ENCODE measurements around the gene INPP4B. TPM values are rescaled to one million over a fixed set of nuclear protein-coding genes. Genes with fewer than 3 reads are reported as not detected.

INPP4B gene
- total RNA-seq, 1 donor from 2014 or later, result 10.4 TPM

DNA sequence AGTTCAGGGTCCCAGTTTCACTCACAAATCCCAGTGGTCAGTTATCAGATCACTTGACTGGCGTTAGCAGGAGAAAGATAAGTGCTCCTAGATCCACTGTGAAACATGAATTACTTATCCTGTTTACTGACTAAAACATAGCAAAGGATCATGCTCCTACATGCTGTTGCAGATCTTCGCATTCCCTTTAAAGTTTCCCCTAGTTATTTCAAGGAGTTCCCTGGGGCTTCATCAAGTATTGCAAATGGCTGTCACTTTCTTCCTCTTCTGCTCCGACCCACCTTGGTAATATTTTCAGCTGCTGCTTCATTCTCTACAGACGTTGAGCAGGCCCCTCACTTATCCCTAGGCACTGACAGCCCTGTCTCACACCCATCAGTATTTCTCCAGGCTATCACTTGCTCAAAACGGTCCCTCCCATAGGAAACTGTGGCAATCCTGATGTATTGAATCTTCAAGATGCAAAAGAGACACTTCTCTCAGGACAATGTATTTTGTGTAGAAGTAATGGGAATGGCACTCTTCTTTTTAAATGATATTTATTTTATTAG, 466.0 kb downstream of the INPP4B start:
- no peak for DNase-seq (ENCODE audit: low spot score)

DNA sequence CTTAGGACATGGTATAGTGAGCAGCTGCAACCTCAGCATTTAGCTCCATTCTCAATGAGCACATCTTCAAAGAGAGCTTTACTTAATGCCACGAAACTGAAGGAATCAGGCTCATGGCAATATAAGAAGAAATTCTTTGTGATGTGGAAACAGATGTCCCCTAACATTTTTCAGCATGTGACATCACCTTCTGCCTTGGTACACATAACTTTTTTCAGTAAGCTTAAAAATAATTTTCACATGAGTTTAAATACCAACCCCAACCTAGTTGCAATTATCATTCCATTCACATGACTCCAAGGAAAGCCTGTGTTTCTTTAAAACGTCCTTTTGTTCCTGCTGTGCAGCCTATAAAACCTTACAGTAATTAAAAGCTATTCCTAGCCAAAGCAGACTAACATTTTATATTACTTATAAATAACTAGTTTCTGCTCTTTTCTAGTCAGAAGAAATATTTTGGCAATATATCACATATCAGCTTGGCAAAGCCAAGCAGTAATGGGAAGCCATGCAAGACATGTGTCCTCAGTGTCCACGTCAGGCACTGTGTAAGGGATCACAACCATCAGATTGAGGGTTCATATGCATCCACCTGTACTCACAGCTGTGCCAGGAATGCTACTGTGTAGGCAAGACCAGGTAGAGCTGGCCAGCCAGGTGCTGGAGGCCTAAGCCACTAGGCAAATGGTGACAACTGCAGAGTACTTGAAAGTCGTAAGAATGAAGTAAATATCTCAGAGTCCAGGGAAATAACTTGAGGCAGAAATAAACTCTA, 466.6 kb downstream of the INPP4B start:
- DNase-seq (ENCODE audit: low spot score), result no peak

DNA sequence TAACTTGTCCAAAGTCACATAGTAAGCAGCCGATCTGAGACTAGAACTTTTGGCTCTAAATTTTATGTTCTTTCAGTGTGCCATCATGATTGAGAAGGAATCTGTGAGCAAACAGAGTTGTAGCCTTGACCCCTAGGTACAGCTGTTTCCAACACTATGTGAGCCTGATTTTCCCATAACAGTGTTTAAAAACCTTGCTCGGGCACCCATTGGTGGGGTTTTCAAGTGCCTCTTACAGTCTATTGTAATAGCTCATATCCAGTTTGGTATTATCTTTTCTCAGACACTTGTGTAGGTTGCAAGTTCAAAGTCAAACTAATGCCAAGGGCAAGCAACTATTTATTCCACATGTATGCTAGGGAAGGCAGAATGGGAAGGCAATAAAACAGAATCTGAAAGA, 467.9 kb downstream of the INPP4B start:
- DNase-seq (ENCODE audit: low spot score), result no peak

DNA sequence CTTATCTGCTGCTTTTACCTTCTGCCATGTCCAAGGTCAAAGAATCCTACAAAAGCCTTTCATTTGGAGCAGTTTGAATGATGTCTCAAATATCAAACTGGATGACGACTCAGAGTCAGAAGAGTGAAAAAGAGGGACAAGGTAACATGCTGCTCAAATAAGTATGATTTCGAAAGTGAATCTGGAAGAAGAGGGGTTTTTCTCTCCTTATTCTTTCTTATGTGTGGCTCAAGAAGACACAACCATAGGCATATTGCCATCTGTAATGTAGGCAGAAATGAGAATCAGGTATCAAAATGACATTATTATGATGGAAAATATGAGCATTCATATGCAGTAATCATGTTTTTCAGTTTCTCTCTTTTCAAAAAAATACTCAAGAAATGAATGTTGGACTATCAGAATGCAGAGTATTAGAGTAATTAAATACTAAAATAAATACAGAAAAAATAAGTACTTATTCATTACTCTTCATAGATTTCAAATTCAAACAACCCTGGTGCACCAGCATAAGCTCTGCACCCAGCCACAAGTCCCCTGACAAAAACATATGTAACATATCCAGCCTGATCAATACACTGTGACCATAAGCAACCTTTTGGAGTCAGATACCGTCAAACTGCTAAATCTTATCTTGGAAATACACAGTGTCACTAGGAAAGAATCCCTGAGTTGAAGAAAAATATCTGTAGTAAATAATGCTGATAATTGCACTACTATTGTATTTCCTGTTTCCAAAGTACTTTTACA, 468.6 kb downstream of the INPP4B start:
- DNase-seq (ENCODE audit: low spot score), result no peak

DNA sequence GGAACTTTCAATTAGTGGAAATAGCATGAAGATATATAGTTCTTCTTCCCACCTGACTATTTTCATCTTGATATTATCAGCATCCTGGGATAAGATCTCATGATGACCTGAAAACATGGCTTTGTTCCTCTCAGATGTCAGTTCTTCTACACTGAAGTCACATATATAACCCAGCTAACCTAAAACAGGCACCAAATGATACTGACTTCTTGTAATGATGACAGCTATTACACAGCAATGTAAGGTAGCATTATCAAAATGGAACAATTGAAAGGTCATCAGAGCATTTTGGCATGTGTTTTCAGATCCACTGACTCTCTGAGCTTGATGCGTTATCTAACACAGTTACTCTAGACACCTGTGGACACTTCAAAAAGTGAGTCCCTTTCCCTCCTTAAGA, 469.9 kb downstream of the INPP4B start:
- DNase-seq (ENCODE audit: low spot score), result no peak

DNA sequence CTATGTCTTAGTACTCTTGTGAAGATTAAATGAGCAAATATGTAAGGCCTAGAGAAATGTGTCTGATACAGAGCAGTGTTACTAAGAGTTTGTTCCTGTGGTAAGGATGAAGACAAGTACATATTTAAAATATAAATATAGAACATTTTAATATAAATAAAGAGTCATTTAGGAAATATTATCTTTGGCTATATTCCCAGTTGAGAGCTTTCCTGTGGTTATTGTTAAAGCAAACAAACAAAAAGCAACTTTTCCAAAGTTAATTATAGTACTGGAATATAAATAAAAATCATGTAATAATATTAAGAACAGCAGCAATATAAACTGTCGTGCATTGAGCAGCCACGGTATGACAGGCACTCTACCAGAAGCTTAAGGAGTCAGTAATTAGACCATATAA, 472.5 kb downstream of the INPP4B start:
- no peak for DNase-seq (ENCODE audit: low spot score)

DNA sequence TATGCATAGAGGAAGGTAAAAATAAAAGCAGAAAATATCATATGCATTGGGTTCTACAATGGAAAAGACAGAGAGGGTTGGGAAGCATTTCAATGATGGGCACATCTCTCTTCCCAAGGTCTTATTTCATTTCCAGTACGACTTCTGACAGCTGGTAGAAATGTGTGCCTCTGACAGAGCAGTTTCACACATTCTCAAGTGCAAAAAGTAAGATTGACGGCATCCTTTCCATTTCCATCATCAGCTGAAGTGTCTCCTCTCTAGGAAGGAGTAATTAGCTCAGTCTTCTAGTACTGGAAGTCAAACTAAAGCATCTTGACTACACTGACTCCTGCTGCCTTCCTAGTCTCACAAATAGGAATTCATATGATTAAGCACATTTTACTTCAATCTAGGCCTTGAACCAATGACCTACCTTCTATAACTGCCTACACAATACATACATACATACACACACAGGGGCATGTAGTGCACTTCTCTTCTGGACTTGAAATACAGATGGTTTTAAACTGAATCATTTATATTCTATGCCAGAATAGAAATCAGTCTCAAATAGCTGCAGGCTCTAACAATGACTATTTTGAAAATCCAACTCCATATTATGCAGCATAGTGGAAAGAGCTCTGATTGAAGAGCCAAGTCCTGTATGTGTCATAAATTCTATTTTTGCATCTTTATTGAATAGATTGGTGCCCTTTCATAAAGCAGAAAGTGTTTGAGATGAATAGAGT, 473.4 kb downstream of the INPP4B start:
- no peak for DNase-seq (ENCODE audit: low spot score)

DNA sequence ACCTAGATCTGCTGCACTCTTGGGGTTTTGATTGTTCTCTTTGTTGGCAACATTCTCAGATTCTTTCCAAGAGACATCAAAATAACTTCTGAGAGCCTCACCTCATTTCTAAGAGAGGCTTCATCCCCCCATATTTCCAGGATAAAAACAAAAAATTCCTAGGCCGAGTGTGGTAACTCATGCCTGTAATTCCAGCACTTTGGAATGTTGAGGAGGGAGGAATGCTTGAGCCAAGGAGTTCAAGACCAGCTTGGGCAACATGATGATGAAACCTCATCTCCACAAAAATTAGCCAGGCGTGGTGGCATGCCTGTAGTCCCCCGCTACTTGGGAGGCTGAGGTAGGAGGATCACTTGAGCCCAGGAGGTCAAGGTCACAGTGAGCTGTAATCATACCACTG, 477.0 kb downstream of the INPP4B start:
- no peak for DNase-seq (ENCODE audit: low spot score)

DNA sequence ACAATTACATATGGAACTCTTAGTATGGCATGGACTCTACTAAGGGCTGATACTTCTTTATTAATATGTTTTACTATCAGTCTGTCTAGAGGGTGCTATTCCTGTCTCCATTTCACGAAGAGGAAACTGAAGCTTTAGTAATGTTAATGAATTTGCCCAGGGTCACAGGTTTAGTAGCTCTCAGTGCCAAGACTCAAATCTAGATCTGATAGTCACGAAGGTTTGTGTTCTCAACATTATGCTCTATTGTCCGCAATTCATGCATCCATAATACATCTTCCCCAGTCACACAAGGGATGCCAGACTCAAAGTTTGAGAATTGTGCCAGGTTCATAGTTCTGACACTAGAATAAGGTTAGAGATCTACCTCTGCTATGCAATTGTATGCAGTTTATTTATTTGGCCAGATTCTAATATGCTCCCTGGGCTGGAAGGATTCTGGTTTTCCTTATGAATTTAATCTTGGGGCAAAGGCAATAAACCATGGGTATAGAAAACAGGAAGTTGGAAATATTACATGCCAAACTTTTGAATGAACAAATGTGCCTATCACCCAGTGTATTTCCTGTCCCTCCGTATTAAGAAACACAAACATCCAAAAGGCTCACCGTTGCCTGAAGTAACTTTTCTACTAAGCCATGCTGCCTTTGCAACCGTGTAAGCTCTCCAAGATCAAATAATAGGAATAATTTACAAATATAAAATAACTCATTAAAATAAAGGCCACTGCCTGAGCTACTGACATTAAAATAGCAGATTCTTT, 478.5 kb downstream of the INPP4B start:
- no peak for DNase-seq (ENCODE audit: low spot score)

DNA sequence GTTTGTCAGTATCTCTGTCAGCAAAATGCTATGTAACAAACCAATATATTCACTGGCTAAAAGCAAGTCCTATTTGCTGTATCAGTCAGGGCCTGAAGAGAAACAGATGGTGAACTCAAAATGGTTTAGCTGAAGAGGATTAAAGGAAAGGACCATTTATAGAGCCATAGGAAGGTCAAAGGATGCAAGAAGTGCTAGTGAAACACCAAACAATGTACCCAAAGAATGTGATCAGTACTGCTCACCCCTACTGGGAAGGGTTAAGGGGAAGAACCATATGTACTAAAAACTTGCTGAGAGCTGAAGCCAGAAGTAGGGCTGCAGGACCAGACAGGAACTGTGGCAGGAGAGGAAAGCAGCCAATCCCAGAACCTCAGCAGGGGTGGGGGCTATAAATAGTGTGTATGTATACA, 479.3 kb downstream of the INPP4B start:
- no peak for DNase-seq (ENCODE audit: low spot score)

DNA sequence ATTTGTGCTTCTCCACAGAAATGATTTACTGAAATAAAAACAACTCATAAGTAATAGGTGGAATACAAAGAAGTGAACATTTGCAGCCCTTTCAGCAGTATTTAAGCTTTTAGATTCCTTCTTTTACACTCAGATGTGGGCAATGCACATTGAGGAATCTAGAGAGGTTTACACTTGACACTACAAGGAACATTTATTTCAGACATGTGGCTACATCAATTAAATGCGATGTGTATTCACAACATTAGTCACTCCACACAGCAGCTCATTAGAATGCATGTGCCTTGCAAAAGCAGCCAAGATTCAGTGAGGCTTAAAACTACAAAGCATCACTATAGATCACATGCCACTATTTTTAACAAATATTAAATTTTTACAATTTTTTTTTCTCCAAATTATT, 480.7 kb downstream of the INPP4B start:
- no peak for DNase-seq (ENCODE audit: low spot score)

DNA sequence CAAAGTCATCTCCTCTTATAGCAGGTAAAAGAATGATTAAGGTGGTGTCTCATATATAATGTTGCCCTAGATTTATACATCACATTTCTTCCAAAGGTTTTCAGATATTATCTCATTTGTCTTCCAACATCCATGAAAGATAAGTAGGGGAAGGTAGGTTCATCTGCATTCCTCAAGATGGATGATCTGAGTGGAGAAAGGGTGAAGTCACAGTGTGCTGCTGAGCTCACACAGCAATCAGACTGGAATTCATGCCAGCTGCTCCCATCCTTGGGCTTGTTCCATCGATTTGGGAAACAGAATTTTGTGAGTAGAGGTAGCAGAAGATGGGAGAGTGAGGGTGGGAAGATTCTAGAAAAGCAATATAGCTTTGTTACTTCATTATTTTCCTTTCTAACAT, 482.4 kb downstream of the INPP4B start:
- no peak for DNase-seq (ENCODE audit: low spot score)

DNA sequence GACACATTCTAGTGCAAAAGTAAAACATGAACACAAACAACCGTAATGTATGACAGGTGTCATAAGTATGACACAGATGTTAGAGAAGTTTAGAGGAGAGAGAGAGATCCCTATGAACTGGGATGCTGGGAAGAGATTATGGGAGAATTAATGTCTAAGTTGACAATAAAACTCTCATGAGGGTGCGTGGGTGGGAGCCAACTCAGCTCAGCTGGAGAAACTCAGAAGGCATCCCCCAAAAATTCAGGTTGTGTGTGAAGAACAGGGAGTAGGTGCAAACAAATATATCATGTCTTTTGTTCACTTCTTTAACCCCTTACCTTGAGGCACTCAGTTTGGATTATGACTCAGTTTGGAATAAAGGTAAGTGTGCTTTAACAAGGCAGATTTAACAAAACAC, 484.1 kb downstream of the INPP4B start:
- DNase-seq (ENCODE audit: low spot score), result no peak

DNA sequence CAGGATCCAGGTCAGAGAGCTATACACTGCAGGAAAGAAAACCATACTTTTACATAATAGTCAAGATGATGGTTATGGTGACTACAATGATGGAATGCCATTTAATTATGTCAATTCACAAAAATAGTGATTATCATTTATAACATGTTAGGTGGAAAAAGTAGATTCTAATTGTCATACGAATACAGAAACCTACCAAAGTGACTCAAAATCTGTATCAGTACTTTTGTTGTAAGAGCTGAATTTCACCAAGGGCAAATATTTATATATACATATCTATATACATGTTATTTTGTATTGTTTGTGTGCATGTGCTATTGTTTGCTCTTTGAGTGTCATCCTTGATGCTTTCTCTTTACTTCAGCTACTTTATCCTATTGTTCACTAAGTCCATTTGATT, 485.4 kb downstream of the INPP4B start:
- DNase-seq (ENCODE audit: low spot score), result no peak

DNA sequence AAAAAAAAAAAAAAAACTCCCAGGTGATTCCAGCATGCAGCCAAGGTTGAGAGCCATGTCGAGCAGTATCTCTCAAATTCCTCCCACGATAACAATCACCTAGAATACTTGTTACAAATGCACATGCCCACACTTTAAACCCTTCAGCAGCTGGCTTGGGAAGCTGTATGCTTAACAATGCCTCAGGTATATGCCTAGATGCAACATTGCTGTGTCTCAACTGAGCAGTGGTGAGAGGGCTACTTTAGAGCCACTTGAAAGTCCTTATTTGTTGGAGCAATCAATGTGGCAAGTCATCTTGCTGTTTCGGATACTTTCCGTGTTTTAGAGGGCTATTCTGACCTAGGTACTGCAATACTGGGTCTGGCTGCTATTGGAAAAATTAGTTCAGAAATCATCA, 487.4 kb downstream of the INPP4B start:
- no peak for DNase-seq (ENCODE audit: low spot score)

DNA sequence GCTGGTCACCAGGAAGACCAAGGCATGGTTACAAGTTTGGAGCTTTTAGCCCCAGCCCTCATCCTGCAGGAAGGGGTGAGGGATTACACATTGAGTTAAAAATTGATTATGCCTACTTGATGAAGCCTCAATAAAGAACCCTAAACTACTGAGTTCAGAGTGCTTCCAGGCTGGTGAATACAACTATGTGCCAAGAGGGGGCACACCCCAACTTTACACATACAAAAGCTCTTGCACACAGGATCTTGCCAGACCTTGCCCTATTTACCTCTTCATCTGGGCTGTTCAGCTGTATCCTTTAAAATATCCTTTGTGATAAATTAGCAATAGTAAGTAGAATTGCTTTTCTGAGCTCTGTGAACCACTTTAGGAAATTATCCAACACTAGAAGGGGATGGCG, 489.3 kb downstream of the INPP4B start:
- no peak for DNase-seq (ENCODE audit: low spot score)

DNA sequence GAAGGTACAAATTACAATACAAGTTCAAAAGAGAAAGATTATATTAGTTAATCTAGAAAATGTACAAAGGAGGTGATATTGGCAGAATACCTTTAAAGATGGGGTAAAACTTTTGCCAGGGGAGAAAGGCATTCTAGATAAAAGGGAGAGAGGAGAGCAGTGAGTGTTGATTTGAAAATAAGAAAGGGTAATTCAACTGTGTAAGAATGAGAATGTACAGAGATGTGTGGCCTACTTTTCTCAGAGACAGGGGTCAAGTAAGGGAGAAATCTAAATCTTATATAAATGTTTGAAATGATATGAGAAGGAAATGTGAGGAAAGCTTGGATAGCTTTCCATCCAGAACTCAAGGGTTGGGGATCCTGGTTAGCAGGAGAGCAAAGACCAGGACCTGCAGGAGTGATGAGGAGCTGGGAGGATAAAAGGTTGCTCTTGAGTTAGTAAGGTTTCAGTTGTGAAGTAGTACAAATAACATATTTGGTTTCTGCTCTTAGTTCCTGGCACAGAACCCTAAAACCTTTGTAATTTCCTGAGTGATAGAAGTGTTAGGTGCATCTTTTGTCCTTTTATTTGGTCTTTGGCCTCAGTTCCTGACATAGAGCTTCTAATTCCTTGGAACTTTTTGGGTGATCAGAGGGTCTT, 489.9 kb downstream of the INPP4B start:
- no peak for DNase-seq (ENCODE audit: low spot score)

DNA sequence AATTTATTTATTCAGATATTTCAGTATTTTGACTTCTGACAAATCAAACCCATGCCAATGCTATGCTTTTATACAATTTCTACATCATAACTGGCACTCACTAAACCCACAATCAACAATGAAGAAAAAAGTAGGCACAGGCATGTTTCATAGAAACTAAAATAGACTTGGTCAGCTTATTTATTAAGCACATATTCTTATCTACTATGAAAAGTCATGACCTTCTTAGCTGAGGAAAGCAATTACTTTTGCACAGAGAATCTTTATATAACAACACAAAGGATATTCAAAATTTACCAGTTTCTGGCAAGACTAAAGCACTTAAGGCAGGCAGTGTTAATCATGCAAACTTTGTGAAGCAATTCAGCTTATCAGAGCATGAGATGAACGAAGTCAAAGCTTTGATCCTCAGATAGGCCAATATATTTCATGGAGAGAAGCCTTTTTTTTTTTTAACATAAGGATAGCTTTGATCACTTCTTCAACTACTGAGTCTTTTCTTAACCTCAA, 490.6 kb downstream of the INPP4B start:
- DNase-seq (ENCODE audit: low spot score), result no peak

DNA sequence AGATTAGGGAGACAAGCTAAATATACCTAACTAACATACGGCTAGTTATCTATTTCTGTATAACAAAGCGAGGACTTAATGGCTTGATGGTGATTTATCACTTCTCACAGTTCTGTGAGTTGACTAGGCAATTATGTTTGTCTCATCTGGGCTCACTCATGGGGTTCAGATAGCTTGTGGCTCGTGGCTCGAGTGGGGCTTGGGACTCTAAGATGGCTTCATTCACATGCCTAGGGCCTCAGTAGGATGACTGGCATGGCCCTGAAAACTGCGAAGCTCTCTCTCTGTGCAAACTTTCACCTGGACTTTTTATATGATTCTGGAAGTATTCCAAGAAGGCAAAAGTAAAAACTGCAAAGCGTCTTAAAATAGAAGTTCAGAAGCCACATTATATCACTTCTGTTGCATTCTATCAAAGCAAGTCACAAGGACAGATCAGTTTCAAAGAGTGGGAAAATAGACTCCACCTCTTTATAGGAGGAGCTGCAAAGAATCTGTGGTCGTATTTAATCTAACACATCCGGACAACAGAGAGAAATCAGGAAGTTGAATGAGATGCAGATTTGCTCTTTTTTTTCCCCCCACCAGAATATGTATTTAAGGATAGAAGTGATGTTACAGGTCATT, 491.2 kb downstream of the INPP4B start:
- DNase-seq (ENCODE audit: low spot score), result no peak

DNA sequence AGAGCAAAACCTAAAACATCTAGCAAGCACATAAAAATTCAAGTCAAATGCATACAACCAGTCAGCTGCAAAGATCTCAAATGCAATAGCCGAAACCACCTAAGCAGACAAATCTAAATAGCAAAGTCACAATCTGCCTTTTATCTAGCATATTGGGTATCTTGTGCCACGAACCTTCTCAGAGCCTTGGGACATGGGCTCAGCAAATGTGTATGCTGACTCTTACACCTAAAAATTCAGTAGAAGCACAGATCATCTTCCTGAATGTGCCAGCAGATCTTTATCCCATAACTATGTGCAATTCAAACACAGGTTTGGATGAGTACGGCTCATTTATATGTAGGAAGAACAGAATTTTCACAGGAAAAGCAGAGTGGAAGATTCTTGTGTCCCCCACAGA, 492.1 kb downstream of the INPP4B start:
- DNase-seq (ENCODE audit: low spot score), result no peak

Measured in mesenteric fat pad (tissue), 1 donor.